Upper lobe of right lung (tissue), 1 donor: ENCODE results near the gene VSIG2. TPM values are rescaled to one million over a fixed set of nuclear protein-coding genes. Genes with fewer than 3 reads are reported as not detected.

Experiments
- ATAC-seq: fragments of 200-7000 bp; cut with Tn5 transposase; one replicate; pipeline ENCODE4 v1.9.1; 2020; ENCODE audit warnings: mild to moderate bottlenecking, moderate library complexity
- DNase-seq: peaks from one replicate; pipeline ENCODE4 v3.0.0-alpha.2; 2020
- H3K27ac ChIP-seq: fragments of 200-600 bp; one replicate; pipeline ENCODE4 v1.8.0; 2022
- H3K27me3 ChIP-seq: fragments of 200-600 bp; one replicate; pipeline ENCODE4 v1.8.0; 2022; ENCODE audit warnings: mild to moderate bottlenecking
- H3K36me3 ChIP-seq: fragments of 200-600 bp; one replicate; pipeline ENCODE4 v1.8.0; 2022
- H3K4me1 ChIP-seq: fragments of 200-600 bp; one replicate; pipeline ENCODE4 v1.8.0; 2022
- H3K4me3 ChIP-seq: fragments of 200-600 bp; one replicate; pipeline ENCODE4 v1.8.0; 2022; ENCODE audit warnings: mild to moderate bottlenecking
- H3K9me3 ChIP-seq: fragments of 200-600 bp; one replicate; pipeline ENCODE4 v1.8.0; 2022
- intact Hi-C: fragments of 100-400 bp; cut with DNase I; formaldehyde crosslinking; loops from one replicate; pipeline ENCODE4 v1.11.0; 2022
- total RNA-seq: library from RNA; stranded (reverse); fragmentation: NEBNext Ultra II Directional; extraction: Animal tissue kit (Norgen Biotek cat#: 25700); gene quantifications from one replicate; pipeline ENCODE4 v1.2.1, GENCODE V29; 2021
- TF ChIP-seq, protein P1 (sequence below): fragments of 200-600 bp; IDR thresholded peaks from one replicate; pipeline ENCODE4 v1.8.0; 2022; ENCODE audit warnings: antibody characterized with exemption
- donor health status: DM: no; HTN: yes; CAD: no; lungs with severe emphysema.

Gene VSIG2
- total RNA-seq, 1 donor from 2014 or later, result 40.1 TPM

DNA sequence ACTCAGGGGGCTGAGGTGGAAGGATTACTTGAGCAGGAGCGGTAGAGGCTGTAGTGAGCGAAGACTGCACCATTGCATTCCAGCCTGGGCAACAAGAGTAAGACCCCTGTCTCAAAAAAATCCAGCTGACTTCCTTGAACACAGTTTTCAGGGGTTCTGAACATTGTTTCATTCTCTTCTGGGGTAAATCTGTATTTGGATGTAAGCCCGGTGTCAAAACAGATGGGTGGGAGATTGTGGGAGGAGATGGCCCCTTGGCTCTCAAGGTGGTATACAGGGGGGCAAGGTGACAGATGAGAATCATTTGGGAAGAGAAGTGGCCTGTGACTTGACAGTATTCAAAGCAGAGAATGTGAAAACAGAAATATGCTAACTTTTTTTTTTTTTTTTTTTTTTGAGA lies 5.3 kb upstream of the VSIG2 start:
- peaks cover 45% of the 10 kb centered on the region for H3K4me1 ChIP-seq
- H3K4me3 ChIP-seq, result no peak overlapping the region
- no peaks in the 10 kb centered on the region for H3K9me3 ChIP-seq
- DNase-seq (no peak), ATAC-seq (no peak)
- peaks cover 32% of the 10 kb centered on the region for H3K36me3 ChIP-seq
- intact Hi-C loops, result no loop called here
- H3K27ac ChIP-seq, result peak overlapping the region; percentile 6
- peaks cover 22% of the 10 kb centered on the region for H3K27me3 ChIP-seq
- TF ChIP-seq, protein P1, sequence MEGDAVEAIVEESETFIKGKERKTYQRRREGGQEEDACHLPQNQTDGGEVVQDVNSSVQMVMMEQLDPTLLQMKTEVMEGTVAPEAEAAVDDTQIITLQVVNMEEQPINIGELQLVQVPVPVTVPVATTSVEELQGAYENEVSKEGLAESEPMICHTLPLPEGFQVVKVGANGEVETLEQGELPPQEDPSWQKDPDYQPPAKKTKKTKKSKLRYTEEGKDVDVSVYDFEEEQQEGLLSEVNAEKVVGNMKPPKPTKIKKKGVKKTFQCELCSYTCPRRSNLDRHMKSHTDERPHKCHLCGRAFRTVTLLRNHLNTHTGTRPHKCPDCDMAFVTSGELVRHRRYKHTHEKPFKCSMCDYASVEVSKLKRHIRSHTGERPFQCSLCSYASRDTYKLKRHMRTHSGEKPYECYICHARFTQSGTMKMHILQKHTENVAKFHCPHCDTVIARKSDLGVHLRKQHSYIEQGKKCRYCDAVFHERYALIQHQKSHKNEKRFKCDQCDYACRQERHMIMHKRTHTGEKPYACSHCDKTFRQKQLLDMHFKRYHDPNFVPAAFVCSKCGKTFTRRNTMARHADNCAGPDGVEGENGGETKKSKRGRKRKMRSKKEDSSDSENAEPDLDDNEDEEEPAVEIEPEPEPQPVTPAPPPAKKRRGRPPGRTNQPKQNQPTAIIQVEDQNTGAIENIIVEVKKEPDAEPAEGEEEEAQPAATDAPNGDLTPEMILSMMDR, result no peak

DNA sequence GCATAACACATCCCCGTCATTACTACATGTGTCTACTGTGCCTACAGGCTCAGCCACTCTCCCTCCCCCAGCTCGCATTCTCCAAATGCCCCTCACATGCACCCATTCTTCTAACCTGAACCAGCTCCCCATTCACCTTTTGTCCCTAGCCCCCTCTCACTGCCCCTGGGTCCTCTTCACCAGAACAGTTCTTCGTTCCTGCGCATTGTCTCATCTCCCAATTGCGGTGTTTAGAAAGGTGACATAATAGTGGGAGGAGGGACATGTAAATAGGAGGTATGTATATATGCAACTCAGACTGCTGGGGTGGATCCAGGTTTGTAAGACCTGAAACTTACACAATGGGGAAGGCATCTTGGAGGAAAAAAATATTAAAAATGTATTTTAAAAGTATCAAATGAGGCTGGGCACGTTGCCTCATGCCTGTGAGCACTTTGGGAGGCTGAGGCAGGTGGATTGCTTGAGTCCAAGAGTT lies 4.7 kb upstream of the VSIG2 start:
- Histone ChIP-seq H3K4me1 (peaks cover 45% of the 10 kb centered on the region), H3K27me3 (peaks cover 22% of the 10 kb centered on the region)

DNA sequence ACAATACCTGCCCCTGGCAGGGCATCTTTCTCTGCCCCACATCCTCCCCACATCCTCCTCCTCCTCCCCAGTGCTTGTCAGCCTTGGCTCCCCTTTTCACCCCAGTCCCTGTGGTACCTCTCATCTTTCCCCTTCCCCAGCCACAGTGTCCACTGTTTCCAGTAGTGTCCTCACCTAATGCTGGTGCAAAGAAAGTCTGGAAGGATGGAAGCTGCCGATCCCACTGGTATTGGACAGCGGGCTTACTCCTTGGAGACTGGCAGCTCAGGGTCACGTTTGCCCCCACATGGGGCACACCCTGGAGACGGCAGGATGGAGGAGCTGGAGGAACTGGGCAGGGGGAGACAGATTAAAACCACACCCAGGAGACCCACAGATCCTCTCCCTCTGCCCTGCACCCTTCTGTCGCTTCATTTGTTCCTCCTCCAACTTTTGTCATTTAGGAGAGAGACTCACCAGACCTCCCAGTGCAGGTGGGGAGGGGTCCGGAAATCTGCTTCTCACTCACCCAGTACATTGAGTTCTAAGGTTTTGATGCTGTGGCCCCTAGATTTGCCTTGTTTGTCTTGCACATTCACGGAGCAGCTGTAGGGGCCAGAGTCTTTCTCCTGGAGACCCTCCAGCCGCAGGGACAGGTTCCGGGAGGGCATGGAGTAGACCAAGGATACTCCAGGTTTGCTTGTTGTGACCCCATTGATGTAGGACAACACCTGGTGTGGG lies 4.1 kb upstream of the VSIG2 start:
- TF ChIP-seq, protein P1, result no peak
- H3K9me3 ChIP-seq, result no peaks in the 10 kb centered on the region
- DNase-seq (no peak), ATAC-seq (no peak)
- no peak overlapping the region for H3K4me3 ChIP-seq
- peak overlapping the region; percentile 6 for H3K27ac ChIP-seq
- intact Hi-C loops, result no loop called here
- peaks cover 32% of the 10 kb centered on the region for H3K36me3 ChIP-seq
- H3K27me3 ChIP-seq, result peaks cover 22% of the 10 kb centered on the region
- peaks cover 45% of the 10 kb centered on the region for H3K4me1 ChIP-seq

More for the DNA sequence above, 4.7 kb upstream of the VSIG2 start:
- TF ChIP-seq, protein P1, result no peak
- peaks cover 32% of the 10 kb centered on the region for H3K36me3 ChIP-seq
- DNase-seq (no peak), ATAC-seq (no peak)
- peak overlapping the region; percentile 6 for H3K27ac ChIP-seq
- intact Hi-C loops, result no loop called here
- H3K4me3 ChIP-seq, result no peak overlapping the region
- H3K9me3 ChIP-seq, result no peaks in the 10 kb centered on the region

DNA sequence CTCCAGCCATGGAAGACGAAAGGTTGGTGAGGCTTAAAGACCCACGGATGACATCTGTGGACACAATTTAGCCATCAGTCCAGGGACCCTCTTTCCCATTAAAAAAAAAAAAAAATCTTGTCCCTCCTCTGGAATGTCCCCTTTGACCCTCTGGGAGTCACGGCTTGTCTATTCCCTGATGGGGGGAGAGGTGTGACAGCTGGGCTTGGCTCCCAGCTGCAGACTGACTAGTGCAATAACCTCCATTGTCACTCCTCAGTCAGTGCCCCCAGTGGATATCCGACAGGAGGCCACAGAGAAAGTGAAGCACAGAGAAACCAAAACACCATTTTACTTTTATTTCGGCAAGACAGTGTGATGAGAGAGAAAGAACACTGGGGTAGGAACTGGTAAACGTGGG lies 2.7 kb upstream of the VSIG2 start:
- Histone ChIP-seq H3K27me3 (peaks cover 13% of the 10 kb centered on the region), H3K9me3 (no peaks in the 10 kb centered on the region), H3K4me1 (peaks cover 49% of the 10 kb centered on the region), H3K27ac (peak overlapping the region; percentile 4), H3K4me3 (no peak overlapping the region), H3K36me3 (peaks cover 32% of the 10 kb centered on the region)
- ATAC-seq (no peak), DNase-seq (no peak)
- TF ChIP-seq, protein P1, result no peak
- intact Hi-C loops, result no loop called here

DNA sequence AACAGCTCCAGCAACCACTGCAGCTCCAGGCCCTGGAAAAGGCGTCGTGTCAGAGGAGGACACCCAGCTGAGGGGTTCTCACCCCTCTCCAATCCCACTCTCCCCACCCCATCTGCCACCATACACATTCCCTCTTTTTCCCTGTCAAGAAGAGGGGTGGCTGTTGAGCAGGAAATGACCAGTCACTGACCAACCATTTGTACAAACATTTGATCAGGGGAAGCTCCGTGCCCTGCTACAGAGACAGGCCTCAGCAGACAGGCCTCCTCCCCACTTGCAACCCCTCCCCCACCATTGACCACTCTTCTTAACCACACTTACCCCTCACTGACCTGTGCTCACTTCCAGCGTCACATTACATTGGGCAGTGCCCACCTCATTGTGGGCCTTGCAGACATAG lies 2.3 kb upstream of the VSIG2 start:
- intact Hi-C loops, result no loop called here
- Histone ChIP-seq H3K27ac (peak overlapping the region; percentile 4), H3K36me3 (peaks cover 32% of the 10 kb centered on the region), H3K4me1 (peaks cover 52% of the 10 kb centered on the region), H3K9me3 (no peaks in the 10 kb centered on the region), H3K27me3 (peaks cover 11% of the 10 kb centered on the region), H3K4me3 (no peak overlapping the region)
- no peak for DNase-seq
- TF ChIP-seq, protein P1, result no peak
- no peak for ATAC-seq
